ENCODE results near the gene HOXD12.

DNA sequence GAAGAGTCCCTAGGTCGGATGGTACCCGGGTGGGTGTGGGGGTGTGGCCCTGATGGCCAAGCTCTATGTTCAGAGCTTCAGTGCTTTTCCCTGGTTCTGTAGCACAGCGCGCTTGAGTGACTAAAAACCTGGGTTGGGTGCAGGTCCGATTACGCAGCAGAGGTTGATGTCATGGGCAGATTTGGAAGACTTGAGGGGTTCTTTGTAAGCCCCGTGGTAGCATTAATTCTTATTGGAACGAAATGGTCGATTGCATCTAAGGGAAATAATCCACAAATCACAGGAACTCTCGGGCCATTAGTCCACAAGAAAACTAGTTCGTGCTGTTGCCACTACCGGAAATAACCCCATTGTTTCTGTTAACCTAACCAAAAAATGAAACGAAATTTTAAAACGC lies 38.9 kb downstream of the HOXD12 start:
- TF ChIP-seq, protein P1, sequence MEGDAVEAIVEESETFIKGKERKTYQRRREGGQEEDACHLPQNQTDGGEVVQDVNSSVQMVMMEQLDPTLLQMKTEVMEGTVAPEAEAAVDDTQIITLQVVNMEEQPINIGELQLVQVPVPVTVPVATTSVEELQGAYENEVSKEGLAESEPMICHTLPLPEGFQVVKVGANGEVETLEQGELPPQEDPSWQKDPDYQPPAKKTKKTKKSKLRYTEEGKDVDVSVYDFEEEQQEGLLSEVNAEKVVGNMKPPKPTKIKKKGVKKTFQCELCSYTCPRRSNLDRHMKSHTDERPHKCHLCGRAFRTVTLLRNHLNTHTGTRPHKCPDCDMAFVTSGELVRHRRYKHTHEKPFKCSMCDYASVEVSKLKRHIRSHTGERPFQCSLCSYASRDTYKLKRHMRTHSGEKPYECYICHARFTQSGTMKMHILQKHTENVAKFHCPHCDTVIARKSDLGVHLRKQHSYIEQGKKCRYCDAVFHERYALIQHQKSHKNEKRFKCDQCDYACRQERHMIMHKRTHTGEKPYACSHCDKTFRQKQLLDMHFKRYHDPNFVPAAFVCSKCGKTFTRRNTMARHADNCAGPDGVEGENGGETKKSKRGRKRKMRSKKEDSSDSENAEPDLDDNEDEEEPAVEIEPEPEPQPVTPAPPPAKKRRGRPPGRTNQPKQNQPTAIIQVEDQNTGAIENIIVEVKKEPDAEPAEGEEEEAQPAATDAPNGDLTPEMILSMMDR (IDR thresholded peaks at IDR 0.05; ENCODE audit: low read depth, low read length, poor library complexity, severe bottlenecking): no peak
- no peak for TF ChIP-seq EZH2phosphoT487 (IDR thresholded peaks at IDR 0.05; ENCODE audit: borderline replicate concordance, low read length)

All from DOHH2 (cell line).